ENCODE data around the gene WDR77.

Gene WDR77

DNA sequence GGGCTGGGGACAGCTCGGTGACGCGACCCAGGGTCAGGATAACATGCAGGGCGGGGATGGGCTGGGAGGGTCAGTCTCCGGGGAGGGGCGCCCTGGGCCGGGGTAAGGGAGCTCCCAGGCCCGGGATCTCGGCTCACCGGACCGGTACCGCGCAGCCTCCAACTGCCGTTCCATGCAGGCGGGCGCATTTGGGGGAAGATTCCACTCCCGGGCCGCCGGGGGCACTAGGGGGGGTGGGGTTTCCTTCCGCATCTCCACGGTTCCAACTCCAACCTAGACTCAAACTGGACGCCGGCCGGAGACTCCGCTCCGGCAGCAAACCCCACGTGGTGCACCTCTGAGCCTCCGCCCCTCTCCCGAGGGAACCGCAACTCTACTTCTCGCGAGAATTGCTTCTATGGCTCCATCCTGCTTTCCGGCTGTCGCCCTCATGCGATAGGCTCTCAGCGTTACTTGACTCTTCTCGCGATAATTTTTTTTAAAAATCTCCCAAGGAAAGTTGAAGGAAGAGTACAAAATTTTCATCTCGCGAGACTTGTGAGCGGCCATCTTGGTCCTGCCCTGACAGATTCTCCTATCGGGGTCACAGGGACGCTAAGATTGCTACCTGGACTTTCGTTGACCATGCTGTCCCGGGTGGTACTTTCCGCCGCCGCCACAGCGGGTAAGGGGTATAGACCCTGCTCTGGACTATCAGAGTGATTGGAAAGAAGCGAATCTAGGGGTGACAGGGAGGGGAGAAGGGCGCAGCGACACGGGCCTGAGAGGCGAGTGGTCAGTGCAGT is at the start of gene WDR77, which contains the start of gene ATP5PB:
WDR77 (minus strand) TSS at position 339 of the 785 bp plus-strand sequence; CDS start at position 252, 87 bp downstream.
ATP5PB (plus strand) TSS at position 547 of the 785 bp plus-strand sequence; CDS start at position 625, 78 bp downstream.
- DNase-seq, result peak; percentile 99

DNA sequence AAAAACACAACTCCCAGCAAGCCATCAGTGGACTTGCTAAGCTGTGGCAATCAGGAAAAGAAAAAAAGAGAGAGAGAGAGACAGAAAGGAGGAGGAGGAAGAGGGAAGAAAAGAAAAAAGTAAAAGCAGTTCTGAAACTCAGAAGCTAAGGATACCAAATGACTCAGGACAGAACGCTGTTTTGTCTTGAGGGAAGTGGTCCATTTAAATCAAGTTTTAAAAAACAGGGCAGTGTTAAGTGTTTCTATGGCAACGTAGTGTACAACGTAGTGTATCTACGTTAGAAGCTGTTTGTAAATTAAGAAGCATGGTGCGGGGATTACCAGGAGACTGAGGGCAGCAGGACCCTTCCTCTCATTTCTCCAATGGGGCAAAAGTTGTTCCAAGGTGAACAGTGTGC is 48.5 kb upstream of the WDR77 start:
- DNase-seq, result no peak

DNA sequence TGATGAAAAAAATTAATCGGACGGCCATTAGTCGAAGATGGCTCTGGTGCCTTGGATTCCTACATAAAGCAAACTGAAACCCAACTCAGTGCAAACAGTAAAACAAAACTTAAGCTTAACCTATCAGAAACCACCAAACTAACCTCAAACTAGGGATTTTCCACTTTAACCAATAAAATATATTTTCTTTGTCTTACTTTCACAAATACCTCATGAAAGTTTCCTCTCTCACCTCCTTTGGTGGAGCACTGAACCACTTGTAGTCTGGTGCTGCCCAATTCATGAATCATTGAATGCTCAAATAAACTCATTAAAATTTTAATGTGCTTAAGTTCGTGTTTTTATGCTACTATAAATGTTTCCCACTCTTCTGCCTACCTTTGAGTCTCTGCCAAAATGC is 47.3 kb upstream of the WDR77 start:
- no peak for DNase-seq

DNA sequence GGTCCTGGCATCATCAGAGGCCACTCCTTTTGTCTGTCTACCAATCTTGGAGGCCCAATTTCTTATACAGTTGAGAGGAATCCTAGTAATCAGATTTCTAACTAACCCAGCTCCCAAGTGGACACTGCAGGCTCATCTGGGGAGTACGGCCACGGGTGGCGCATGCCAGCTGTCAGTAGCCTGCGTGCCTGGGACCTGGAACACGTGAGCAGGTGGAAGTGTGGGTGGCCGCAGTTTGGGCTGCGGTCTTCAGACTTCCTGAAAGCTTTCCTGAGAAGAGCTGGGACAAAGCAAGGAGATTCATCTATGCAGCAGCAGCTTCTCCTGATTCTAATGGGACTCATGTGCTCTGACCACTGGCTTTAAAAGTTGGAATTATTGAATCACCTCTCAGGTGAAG is 42.0 kb upstream of the WDR77 start:
- no peak for DNase-seq

DNA sequence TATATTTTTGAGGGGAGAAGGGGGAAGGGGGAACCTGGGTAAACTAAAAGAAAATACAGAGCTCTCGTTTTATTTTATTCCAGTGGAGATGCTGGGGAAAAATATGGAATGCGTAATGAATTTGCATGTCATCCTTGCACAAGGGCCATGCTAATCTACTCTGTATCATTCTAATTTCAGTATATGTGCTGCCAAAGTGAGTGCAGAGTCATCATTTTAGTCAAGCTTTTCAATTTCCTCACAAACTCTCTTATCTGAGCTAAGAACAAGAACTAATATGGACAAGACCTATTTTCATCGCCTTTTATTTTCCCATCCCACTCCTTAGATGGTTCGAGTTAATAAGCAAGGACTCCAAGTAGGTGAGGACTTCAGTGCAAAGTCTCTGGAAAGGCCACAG is 41.2 kb upstream of the WDR77 start:
- no peak for DNase-seq

DNA sequence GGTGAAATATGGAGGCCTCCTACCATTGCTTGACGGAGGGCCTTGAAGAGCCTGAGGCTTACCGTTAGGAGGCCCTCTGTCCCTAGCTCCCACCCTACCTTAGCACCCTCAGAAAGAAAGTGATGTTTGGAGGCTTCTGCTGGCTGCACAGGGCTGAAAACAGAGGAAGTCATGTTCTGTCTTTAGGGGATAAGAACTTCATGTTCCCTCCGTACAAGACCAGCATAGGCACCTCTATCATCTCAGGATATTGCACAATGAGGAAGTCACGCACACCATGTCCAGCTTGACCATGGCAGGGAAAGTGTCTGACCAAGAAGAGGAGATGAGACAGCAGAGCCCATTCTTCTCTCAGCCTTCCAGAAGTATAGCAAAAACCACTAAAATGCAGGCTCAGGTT is 40.5 kb upstream of the WDR77 start:
- DNase-seq, result no peak

DNA sequence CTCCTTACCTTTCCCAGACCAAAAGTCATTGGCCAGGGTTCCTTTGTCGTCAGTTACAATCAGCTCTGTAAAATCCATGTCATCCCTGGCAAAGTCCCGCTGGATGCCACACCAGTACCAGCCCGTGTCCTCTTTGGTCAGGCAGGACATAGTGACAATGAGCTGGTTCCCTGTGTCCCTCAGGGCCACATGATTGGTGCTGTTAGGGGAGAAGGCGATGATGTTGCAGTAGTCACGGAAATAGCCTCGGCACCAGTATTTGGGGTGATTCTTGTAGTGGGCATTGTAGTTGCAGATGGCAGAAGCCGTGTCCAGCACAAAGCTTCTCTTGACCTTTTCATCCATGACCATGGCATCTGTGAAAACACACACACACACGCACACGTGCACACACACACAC is 39.6 kb upstream of the WDR77 start:
- DNase-seq, result no peak

DNA sequence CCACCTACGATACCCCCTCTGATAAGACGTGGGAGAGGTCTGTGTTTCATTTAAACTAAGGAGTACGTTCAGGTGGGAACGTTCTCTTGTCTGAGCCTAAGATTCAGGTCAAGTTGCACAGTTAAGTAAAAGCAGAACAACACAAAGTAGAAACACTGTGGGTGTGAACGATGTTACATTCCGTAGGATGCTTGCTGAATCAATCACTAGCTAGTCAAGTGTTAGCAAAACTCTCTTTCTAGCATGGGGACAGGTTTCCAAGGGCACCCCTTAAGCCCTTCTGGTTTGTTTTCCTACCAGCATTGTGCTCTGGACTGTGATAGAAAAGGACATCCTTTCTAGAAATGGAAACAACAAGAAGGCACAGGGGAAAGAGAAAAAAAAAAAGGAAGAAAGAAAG is 38.1 kb upstream of the WDR77 start:
- no peak for DNase-seq

DNA sequence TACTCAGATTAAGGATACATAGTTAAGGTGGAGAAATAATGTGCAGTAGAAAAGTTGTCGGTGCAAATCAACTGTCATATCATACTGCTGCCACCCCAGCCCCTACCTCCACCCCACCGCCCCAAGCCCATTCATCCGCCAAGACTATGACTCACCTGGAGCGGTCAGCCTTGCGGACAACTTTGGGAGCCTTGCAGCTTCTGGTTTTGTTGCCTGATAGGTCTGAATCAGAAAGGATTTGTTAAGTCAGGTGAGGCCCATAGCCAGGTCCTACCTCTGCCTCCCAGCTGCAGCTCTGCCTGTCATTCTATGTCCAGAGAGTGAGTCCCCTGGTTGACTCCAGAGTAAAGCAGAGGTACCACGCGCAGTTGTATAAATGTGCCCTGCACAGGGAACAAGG is 37.4 kb upstream of the WDR77 start:
- no peak for DNase-seq

DNA sequence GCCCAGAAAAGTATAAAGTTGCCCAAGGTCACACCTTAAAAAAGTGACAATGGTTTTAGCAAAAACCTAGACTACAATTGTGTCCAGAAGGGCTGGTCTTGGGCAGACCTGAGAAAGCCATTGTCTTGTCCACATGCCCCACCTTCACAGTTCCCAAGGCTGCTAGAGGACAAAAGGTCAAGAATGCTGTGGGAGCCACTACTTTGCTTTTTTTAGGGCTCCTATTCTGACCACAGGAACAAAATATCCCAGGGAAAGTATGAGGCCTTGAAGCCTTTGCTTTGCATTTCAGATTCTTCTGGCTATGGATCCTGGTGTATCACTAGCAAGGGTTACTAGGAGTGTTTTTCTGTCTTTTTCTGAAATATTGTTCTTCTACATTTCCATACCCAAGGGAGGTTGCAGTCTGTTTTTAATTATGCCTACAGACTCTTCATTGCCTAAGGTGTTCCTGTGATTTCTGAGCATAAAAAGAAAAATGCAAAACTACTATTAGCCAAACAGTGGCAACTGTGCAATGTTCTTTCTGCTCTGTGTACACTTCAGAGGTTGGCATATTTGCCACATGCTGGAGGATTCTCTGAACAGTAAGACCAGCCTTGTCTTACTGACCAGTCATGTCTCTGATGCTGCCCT is 35.5 kb upstream of the WDR77 start:
- DNase-seq, result no peak

DNA sequence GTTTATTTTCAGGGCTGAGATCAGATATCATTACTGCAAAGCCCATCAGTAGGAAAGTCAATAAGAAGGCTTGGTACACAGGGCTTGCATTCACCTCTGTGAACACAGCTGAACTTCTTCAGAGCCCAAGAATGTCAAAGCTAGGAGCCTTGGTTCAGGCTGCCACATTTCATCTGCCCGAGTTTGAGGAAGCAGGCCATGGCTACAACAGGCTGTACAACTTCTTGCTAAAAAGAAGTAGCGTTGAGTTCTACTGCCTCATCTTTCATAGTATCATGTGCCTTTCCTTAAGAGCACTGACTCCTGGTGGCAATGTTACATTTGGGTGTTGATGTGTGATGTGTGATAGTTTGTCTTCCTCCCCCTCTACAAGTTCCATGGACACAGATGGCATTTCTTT is 34.8 kb upstream of the WDR77 start:
- no peak for DNase-seq

DNA sequence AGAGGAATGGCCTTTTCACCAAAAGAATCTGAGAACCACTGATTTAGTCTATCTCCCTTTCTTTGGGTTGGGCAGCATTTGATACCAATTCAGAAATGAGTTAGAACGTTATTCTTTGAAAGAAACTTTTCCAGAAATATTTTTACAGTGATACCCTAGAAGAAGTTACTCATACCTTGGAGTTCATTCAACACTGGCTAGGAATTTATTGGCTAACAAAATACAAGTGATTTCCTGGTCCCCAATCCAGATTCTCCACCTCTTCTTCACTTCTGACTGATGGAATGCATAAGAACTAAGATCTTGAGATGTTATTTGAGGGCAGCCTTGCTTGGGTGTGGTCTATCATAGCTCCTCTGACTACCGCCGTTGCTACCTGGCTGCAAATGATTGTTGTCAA is 34.1 kb upstream of the WDR77 start:
- DNase-seq, result no peak

DNA sequence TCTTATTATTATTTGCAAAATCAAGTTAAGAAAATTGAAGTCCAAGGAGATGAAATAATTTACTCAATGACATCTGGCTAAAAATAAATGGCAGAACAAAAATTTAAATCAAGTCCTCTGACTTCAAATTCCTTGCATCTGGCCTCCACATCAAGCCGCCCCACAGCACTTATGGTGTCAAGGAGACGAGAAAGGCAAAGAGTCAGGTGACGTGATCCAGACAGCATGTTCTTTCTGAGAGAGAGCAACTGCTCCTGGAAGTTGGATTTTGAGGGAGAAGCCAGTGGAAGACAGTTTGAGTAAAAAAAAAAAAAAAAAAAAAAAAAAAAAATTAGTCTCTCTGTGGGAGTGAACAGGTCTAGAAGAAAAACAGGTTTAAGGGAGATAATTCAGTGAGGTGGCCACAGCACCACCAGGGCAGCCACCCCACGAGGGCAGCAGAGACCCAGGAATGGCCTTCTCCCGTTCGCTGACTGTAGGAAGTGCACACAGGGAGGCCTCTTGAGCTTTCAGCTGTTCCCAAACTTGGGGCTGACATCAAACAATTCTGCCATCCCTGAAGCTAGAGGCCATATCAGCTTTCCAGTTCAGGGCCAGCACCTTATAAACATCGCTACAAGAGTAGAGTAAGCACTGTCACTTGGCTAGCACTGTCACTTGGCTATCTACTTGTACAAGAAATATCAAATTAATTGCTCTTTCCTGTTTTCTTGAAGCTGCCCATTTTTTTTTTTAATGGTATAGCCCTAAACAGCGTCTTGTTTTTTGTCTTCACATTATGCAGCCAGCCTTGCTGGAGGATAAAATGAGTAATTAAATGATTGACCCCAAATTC is 32.5 kb upstream of the WDR77 start:
- peak; percentile 53 for DNase-seq

DNA sequence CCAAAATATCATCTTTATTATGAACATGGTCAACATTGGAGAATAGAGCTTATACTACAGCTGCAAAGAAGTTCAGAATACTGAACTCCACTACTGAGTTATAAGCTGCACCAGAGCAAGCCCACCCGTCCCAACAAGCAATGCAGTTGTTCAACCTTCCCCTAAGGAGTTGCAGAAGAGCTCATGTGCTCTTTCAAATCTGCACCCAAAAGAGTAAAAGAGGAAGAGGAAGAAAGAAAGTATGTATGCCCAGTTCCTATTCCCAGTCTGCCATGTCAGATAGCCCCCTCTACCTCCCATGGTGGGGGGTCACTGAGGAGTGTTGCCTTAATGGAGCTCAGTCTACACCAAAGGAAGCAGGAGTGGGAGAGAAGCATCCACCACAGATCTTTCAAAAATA is 31.6 kb upstream of the WDR77 start:
- DNase-seq, result no peak

DNA sequence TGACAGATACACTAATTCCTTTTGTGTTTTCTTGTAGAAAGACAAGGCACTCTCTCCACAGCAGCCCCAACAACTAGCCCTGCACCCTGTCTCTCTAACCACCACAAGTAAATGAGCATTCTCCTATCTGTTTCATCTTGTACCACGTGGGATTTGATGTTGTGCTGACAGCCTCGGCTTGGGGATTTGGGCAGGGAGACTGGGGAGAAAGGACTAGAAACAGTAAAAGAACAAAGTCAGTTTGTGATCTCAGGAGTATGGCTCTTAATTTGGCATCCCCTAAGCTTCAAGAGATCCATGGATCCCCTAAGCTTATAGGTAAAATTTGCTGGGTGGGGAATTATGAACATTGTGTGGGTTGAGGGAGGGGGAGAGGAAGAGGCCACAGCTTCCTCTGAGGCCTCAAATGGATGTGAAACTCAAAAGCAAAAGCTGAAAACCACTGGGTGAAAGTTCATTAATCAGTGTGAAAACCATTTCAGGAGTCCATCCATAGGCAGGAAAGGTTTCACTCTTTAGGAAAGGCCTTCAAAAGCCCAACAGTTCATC is 27.8 kb upstream of the WDR77 start:
- DNase-seq, result no peak

DNA sequence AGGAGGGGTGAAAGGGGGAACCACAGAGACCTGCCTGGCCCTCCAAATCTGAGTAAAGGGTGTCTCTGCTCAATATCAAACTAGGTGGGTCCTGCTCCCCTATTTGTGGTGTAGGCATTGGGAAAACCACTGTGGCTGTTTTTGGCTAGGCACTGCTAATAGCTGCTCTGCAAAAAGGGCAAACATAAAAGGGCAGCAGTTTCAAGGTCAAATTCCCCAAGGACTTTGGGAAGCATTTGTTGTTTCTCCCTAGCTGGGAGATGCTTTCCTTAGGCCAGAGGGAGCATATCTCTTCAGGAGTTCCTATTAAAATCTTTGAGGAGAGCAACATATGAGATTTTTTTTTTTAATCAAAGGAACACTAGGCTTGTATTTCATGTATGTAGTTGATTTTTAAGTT is 27.2 kb upstream of the WDR77 start:
- no peak for DNase-seq

DNA sequence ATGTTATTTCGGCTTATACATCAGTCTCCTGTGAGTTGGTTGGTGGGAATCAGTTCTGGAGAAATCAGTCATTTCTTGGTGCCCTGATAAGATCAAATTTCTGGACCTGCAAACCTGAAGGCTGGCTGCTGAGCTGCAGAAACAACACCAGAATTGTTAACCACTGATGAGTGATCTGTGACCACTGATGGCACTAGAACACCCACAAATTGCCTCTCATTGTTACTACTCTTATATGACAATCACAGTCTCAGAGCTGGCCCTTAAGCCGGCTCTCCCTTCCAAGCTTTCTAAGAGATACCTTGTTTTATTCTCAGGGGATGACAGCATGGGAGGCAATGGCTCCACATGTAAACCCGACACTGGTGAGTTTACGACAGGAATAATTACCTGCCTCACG is 26.6 kb upstream of the WDR77 start:
- DNase-seq, result no peak

DNA sequence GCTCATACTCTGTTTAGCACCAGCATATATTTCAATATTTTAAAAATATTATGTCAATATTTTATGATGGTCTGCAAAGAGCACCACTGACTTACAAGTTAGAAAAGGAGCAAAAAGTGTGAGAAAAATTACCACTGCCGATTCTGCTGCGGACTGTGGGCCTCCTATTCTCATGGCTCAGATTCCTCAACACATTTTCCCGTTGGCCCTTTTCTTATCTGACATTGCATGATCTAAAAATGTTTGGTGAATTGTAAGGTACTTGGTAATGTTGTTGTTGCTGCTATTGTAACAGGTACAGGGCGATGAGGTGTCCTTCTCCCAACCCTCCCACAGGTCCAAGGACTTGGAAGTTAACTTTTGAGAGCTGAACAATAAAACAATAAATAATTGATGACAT is 25.5 kb upstream of the WDR77 start:
- no peak for DNase-seq

DNA sequence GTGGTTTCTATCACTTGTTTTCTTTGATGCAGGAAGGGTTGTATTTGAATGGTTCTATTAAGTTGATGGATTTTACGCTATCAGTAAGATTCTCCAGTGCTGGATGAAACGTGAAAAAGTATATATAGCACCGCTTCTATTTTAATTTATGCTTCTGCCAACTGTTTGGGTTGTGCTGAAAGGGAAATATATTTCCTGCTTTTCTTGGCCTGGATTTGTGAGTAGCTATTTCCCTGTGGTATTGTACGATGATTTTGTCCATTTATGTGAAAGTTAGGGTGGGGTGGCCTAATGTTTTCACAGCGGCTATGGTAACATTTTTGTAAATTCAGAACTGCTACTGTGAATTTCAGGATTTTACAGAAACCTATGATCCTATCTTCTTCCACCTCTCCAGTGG is 25.1 kb upstream of the WDR77 start:
- no peak for DNase-seq

DNA sequence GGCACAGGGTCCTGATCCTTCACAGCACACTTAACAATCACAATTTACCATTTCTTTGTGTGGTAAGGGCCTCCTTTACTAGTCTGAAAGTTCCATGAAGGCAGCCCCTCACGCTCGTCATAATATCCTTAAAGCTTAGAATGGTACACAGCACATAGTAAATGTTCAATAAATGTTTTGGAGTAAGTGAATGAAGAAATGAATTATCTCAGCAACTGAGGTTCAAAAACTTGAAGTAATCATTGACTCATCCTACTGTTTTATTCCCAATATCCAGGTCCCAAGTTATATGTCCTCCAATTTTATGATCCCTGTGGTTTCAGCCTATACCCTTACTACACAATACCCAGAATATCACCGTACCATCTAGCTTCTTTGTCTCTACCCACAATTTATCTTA is 22.5 kb upstream of the WDR77 start:
- no peak for DNase-seq

DNA sequence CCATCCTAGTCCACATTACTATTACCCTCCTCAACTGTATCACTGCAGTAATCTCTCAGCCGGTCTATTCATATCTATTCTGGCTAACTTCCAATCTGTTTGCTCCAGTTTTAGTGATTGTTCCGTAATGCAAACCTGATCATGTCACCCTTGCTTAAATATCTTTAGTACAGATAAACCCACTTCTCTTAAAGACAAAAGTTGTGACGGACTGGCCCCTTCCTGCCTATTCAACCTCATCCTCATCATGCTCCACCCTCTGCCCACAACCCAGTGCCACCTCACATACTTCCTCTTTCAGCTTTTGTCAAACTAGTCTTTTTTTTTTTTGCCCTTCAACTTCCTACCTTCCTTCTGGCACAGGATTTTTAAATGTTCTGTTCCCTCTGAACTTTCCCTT is 22.0 kb upstream of the WDR77 start:
- no peak for DNase-seq

DNA sequence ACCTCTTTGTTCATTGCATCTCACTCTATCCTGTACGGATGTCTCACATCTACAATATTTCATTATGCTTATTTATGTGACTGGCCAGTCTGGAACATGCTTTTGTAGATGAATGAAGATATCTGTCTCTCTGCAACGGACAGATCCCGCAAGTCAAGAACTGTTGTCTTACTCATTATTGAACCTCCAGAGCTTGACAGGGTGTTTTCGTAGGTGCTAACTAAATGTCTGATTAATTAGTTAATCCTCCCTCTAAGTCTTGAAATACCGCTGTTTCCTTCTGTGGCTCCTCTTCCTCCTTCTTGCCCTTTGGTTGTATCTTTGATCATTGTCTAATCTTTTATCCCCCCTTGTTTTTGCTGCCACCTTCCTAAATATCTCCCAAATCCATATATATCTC is 21.5 kb upstream of the WDR77 start:
- no peak for DNase-seq

DNA sequence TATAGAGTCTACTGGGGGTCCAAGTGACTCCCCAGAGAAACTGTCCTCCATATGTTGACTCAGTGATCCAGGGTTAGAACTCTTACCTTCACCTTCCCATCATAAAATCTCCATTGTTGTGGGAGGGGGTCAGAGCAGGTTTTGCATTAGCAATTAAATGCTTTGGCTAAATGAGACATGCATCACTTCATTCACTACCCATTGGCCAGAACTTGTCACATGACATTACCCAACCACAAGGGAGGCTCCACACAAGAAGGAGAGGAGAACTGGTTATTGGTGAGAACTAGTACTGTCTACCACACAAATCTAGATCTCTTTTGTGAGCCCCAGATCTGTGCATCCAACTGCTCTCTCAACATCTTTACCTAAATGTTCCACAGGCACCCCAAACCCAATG is 20.5 kb upstream of the WDR77 start:
- no peak for DNase-seq

DNA sequence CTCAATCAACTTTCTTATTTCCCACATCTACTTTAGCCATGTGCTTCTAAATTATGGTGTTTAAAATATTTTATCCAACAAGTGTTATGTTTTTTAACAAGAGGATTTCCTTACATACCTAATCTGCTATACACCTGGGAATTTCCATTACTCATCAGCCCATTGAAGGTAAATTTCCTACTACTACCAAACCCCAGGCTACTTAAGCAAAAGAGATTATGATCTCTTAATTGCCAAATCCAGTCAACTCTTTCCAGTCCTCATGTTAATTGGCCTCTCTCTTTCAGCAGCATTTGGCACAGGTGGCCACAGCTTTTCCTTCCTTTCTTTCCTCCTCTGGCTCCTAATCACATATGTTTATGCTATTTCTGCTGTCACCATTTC is 19.7 kb upstream of the WDR77 start:
- DNase-seq, result no peak
